ENCODE measurements around the gene MPP4.
"Not testable (repeated sequence)": the region's sequence is repeated elsewhere in the genome, so short reads cannot be mapped to it uniquely, and the experiment has no call there.

Gene MPP4

GRCh38 chr2:201671205-201671604 lies 27.2 kb downstream of the MPP4 start:
- not testable (repeated sequence) for DNase-seq

- DNase-seq: no peak
Observed at GRCh38 chr2:201669865-201670264, 28.6 kb downstream of the MPP4 start.

- no peak for DNase-seq
Observed at GRCh38 chr2:201668402-201668910, 30.0 kb downstream of the MPP4 start.

- no peak for DNase-seq
Observed at GRCh38 chr2:201664334-201664733, 34.1 kb downstream of the MPP4 start.

- DNase-seq: no peak
Observed at GRCh38 chr2:201661366-201661765, 37.1 kb downstream of the MPP4 start.

- no peak for DNase-seq
Observed at GRCh38 chr2:201660293-201660895, 38.0 kb downstream of the MPP4 start.

GRCh38 chr2:201656740-201657139 lies 41.7 kb downstream of the MPP4 start:
- DNase-seq: no peak

GRCh38 chr2:201656102-201656501 lies 42.3 kb downstream of the MPP4 start:
- DNase-seq: no peak

- no peak for DNase-seq
Observed at GRCh38 chr2:201654616-201655384, 43.6 kb downstream of the MPP4 start.

GRCh38 chr2:201653221-201653620 lies 45.2 kb downstream of the MPP4 start:
- DNase-seq: no peak

GRCh38 chr2:201649442-201649841 lies 49.0 kb downstream of the MPP4 start:
- no peak for DNase-seq

- DNase-seq: no peak
Observed at GRCh38 chr2:201647431-201647830, 51.0 kb downstream of the MPP4 start.

- DNase-seq: peak; percentile 26
Observed at GRCh38 chr2:201644001-201644400, 54.4 kb downstream of the MPP4 start.

- DNase-seq: no peak
Observed at GRCh38 chr2:201643216-201643890, 55.1 kb downstream of the MPP4 start, which contains the start of gene TMEM237. TSS of gene TMEM237 (minus strand) at chr2:201643503. CDS start at chr2:201643400, 103 bp downstream.

- no peak for DNase-seq
Observed at GRCh38 chr2:201642579-201643215, 55.7 kb downstream of the MPP4 start.

- no peak for DNase-seq
Observed at GRCh38 chr2:201642086-201642578, 56.3 kb downstream of the MPP4 start.

GRCh38 chr2:201639205-201639604 lies 59.2 kb downstream of the MPP4 start:
- DNase-seq: no peak

- no peak for DNase-seq
Observed at GRCh38 chr2:201638326-201638725, 60.1 kb downstream of the MPP4 start.

- DNase-seq: no peak
Observed at GRCh38 chr2:201633661-201634249, 64.7 kb downstream of the MPP4 start.

GRCh38 chr2:201631041-201631440 lies 67.4 kb downstream of the MPP4 start:
- DNase-seq: peak; percentile 54

- DNase-seq: no peak
Observed at GRCh38 chr2:201630577-201630976, 67.9 kb downstream of the MPP4 start.

GRCh38 chr2:201628545-201628944 lies 69.9 kb downstream of the MPP4 start:
- DNase-seq: no peak

Data from NCI-H524 treated with DMSO at 0.1 percent for 48 hours (cell line).